Ureter (tissue), 1 donor: ENCODE measurements around the gene USP24. TPM values are rescaled to one million over a fixed set of nuclear protein-coding genes. Genes with fewer than 3 reads are reported as not detected.
A peak's percentile ranks its signal among the peaks of the same experiment; 100 is the strongest.

Experiments used
- DNase-seq: peaks from one replicate; pipeline ENCODE4 v3.0.0-alpha.2; 2020; ENCODE audit warnings: low spot score
- total RNA-seq: library from RNA; stranded (reverse); gene quantifications from one replicate; pipeline ENCODE4 v1.2.4, GENCODE V29; 2023
- donor health status: DM: yes; HTN: yes; CAD: no.

Gene USP24
- total RNA-seq, result 58.2 TPM

- peak; percentile 83 for DNase-seq
Measured at GRCh38 chr1:55215194-55216021, at the start of gene USP24. USP24 (minus strand) TSS chr1:55215364; CDS start chr1:55215113, 251 bp downstream.

GRCh38 chr1:55262822-55263221 is 47.7 kb upstream of the USP24 start:
- DNase-seq, result no peak

GRCh38 chr1:55259911-55260609 is 44.9 kb upstream of the USP24 start:
- no peak for DNase-seq

- DNase-seq, result no peak
Measured at GRCh38 chr1:55257958-55258357, 42.8 kb upstream of the USP24 start.

GRCh38 chr1:55255901-55256300 is 40.7 kb upstream of the USP24 start:
- DNase-seq, result no peak

GRCh38 chr1:55252942-55253589 is 37.9 kb upstream of the USP24 start:
- no peak for DNase-seq

- DNase-seq, result no peak
Measured at GRCh38 chr1:55250399-55251075, 35.4 kb upstream of the USP24 start.

GRCh38 chr1:55249646-55250398 is 34.7 kb upstream of the USP24 start:
- no peak for DNase-seq

- DNase-seq, result no peak
Measured at GRCh38 chr1:55246896-55247295, 31.7 kb upstream of the USP24 start.

- no peak for DNase-seq
Measured at GRCh38 chr1:55246331-55246730, 31.2 kb upstream of the USP24 start.

- no peak for DNase-seq
Measured at GRCh38 chr1:55245781-55246180, 30.6 kb upstream of the USP24 start.

GRCh38 chr1:55244476-55245099 is 29.4 kb upstream of the USP24 start:
- no peak for DNase-seq

GRCh38 chr1:55243655-55244054 is 28.5 kb upstream of the USP24 start:
- no peak for DNase-seq

GRCh38 chr1:55239548-55239947 is 24.4 kb upstream of the USP24 start:
- DNase-seq, result no peak

GRCh38 chr1:55235722-55236121 is 20.6 kb upstream of the USP24 start:
- DNase-seq, result no peak

- DNase-seq, result no peak
Measured at GRCh38 chr1:55234016-55234415, 18.9 kb upstream of the USP24 start.

GRCh38 chr1:55233145-55233777 is 18.1 kb upstream of the USP24 start:
- DNase-seq, result no peak

GRCh38 chr1:55232448-55233144 is 17.4 kb upstream of the USP24 start:
- no peak for DNase-seq

GRCh38 chr1:55231745-55232144 is 16.6 kb upstream of the USP24 start:
- DNase-seq, result no peak

GRCh38 chr1:55230659-55231058 is 15.5 kb upstream of the USP24 start:
- no peak for DNase-seq
